Cardiac muscle cell (in vitro differentiated cells and primary cell): Measurements from ENCODE around the gene CACNG5. TPM values are rescaled to one million over a fixed set of nuclear protein-coding genes. Genes with fewer than 3 reads are reported as not detected.

ENCODE experiments used
- DNase-seq, 2 donors: peaks; one replicate each; pipeline versions ENCODE4 v3.0.0 to v3.0.0-alpha.2; 2010 to 2017; ENCODE audit warnings: low read depth in 1 of 2, low spot score in 1 of 2
- H3K27ac ChIP-seq: fragments of 200-600 bp; sonication (generic); 2 replicates; pipeline ENCODE4 v1.5.1; 2016
- H3K27me3 ChIP-seq: fragments of 200-600 bp; sonication (generic); 2 replicates; pipeline ENCODE4 v1.6.0; 2016; ENCODE audit warnings: control low read depth
- H3K36me3 ChIP-seq: fragments of 200-600 bp; sonication (generic); 2 replicates; pipeline ENCODE4 v1.5.1; 2016; ENCODE audit warnings: control low read depth
- H3K4me1 ChIP-seq: fragments of 200-600 bp; sonication (generic); 2 replicates; pipeline ENCODE4 v1.8.1; 2017; ENCODE audit warnings: low read depth, mild to moderate bottlenecking, mixed run types
- H3K4me3 ChIP-seq: fragments of 200-600 bp; sonication (generic); 2 replicates; pipeline ENCODE4 v1.5.1; 2016; ENCODE audit warnings: mild to moderate bottlenecking
- H3K9me3 ChIP-seq: fragments of 200-600 bp; sonication (generic); 2 replicates; pipeline ENCODE4 v1.5.1; 2017; ENCODE audit warnings: low read depth, mild to moderate bottlenecking, control low read depth
- CTCF ChIP-seq: IDR thresholded peaks from 2 replicates; pipeline ENCODE4 v1.5.1; 2012; ENCODE audit warnings: low read depth, mild to moderate bottlenecking, low read length
- polyA plus RNA-seq: library from polyadenylated mRNA; unstranded; fragments of >200 nt; fragmentation: Nextera tagmentation; extraction: Ambion mirVana; gene quantifications from 2 replicates; pipeline ENCODE4 v1.2.1, GENCODE V29; 2016
- total RNA-seq: library from RNA; depleted of rRNA; stranded (reverse); fragments of >200 nt; gene quantifications from 2 replicates; pipeline ENCODE4 v1.2.3, GENCODE V29; 2016

Gene CACNG5
- total and polyA plus RNA-seq, 2 experiments from 2014 or later: not detected

- Histone ChIP-seq H3K27ac (no peak overlapping the region), H3K36me3 (no peaks in the 10 kb centered on the region), H3K4me1 (no peaks in the 10 kb centered on the region), H3K27me3 (peaks cover 42% of the 10 kb centered on the region), H3K4me3 (no peak overlapping the region), H3K9me3 (no peaks in the 10 kb centered on the region)
- no peak for TF ChIP-seq CTCF
- no peak for DNase-seq
Observed at GRCh38 chr17:66837226-66837625, 2.3 kb downstream of the CACNG5 start.

- no peaks in the 10 kb centered on the region for H3K36me3 ChIP-seq
- peaks cover 42% of the 10 kb centered on the region for H3K27me3 ChIP-seq
- no peaks in the 10 kb centered on the region for H3K9me3 ChIP-seq
- TF ChIP-seq CTCF: no peak
- no peaks in the 10 kb centered on the region for H3K4me1 ChIP-seq
- H3K27ac ChIP-seq: no peak overlapping the region
- H3K4me3 ChIP-seq: no peak overlapping the region
- DNase-seq: no peak
Observed at GRCh38 chr17:66837885-66838665, 3.2 kb downstream of the CACNG5 start.

GRCh38 chr17:66839616-66840015 is 4.7 kb downstream of the CACNG5 start:
- Histone ChIP-seq H3K4me1 (no peaks in the 10 kb centered on the region), H3K4me3 (no peak overlapping the region), H3K27me3 (peaks cover 28% of the 10 kb centered on the region), H3K36me3 (no peaks in the 10 kb centered on the region), H3K9me3 (no peaks in the 10 kb centered on the region), H3K27ac (no peak overlapping the region)
- TF ChIP-seq CTCF: no peak
- no peak for DNase-seq

- peaks cover 24% of the 10 kb centered on the region for H3K27me3 ChIP-seq
- H3K36me3 ChIP-seq: no peaks in the 10 kb centered on the region
- TF ChIP-seq CTCF: no peak
- H3K4me3 ChIP-seq: no peak overlapping the region
- DNase-seq: no peak
- H3K4me1 ChIP-seq: no peaks in the 10 kb centered on the region
- no peak overlapping the region for H3K27ac ChIP-seq
- no peaks in the 10 kb centered on the region for H3K9me3 ChIP-seq
Observed at GRCh38 chr17:66840061-66840460, 5.1 kb downstream of the CACNG5 start.

- TF ChIP-seq CTCF: no peak
- no peak for DNase-seq
Observed at GRCh38 chr17:66841328-66841727, 6.4 kb downstream of the CACNG5 start.

More at GRCh38 chr17:66841328-66841727, 6.4 kb downstream of the CACNG5 start:
- no peaks in the 10 kb centered on the region for H3K4me1 ChIP-seq
- no peak overlapping the region for H3K4me3 ChIP-seq
- H3K27ac ChIP-seq: no peak overlapping the region
- H3K27me3 ChIP-seq: peaks cover 11% of the 10 kb centered on the region
- no peaks in the 10 kb centered on the region for H3K9me3 ChIP-seq
- H3K36me3 ChIP-seq: no peaks in the 10 kb centered on the region
